Endothelial cell of umbilical vein (primary cell): Measurements from ENCODE around the gene LNPEP.

Experiments
- FOS ChIP-seq: IDR thresholded peaks from 2 replicates; pipeline ENCODE4 v1.6.1; 2011; ENCODE audit warnings: mild to moderate bottlenecking, low read length, moderate library complexity, borderline replicate concordance; ENCODE audit not compliant: insufficient read depth
- POLR2A ChIP-seq: IDR thresholded peaks from 2 replicates; pipeline ENCODE4 v1.6.1; 2012; ENCODE audit warnings: low read depth, mild to moderate bottlenecking, control low read depth, low read length

GRCh38 chr5:97071993-97072392 lies 136.1 kb downstream of the LNPEP start:
- TF ChIP-seq POLR2A (no peak), FOS (no peak)
